ENCODE measurements around the gene PKM. TPM values are rescaled to one million over a fixed set of nuclear protein-coding genes. Genes with fewer than 3 reads are reported as not detected.

Gene PKM
- total RNA-seq, 1 experiment from 2014 or later: 1,026 TPM

DNA sequence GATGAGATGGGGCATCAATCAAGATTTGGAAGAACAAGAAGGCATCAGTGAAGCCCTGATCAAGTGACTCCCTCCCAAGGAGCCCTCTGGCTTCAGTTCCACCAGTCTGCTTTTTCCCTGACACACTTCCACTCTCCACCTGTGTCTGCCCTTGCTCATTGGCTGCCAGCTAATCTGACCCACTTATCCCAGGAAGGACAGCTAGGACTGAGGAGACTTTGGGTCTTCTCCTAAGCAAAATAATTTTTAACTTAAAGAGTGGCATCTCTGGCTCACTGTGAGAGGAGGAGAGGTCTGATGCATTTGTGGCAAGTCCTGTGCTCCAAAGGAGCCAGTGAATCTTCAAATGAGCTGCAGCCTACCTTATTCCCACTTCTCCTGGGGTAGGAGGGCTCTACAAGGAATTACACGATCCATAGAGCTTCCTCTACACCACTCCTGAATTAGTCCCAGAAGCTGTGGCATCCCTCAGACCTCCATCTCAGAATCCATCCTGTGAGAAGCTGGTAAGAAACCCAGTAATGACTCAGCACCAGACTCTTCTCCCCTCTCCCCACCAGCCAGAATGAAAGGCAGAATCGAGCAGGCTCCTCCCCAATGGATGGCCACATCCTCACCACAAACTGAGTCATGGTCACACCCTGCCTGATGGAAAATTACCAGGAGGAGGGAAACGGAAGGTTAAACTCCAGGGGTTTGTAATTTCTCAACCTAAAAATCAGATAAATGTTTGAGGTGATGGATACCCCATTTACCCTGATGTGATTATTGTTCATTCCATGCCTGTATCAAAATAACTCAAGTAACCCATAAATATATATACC lies 6.3 kb upstream of the PKM start:
- Histone ChIP-seq H3K27ac (ENCODE audit: insufficient read length, low read depth, low read length) (no peak overlapping the region), H2BK20ac (ENCODE audit: low read depth, low read length, poor library complexity, severe bottlenecking) (no peak overlapping the region), H3K14ac (ENCODE audit: insufficient read depth, low read length) (0 out of 2 replicates have a peak overlapping the region, but pooled peaks have one; percentile 24), H2AK5ac (ENCODE audit: insufficient read length, low read length) (no peak overlapping the region), H3K23me2 (ENCODE audit: insufficient read length, low read depth, low read length, poor library complexity, severe bottlenecking) (no peaks in the 10 kb centered on the region), H2BK120ac (ENCODE audit: low read depth, low read length, poor library complexity, severe bottlenecking) (no peak overlapping the region), H3K4me2 (ENCODE audit: insufficient read depth, insufficient read length, low read length) (peak overlapping the region; percentile 44), H2BK5ac (ENCODE audit: insufficient read length, low read length) (no peak overlapping the region), H3K56ac (ENCODE audit: insufficient read length, low read depth, low read length) (no peak overlapping the region), H2BK15ac (ENCODE audit: low read depth, low read length) (no peak overlapping the region), H4K8ac (replicated peaks; ENCODE audit: insufficient read length, low read depth, low read length) (no peak overlapping the region), H3K79me1 (ENCODE audit: insufficient read depth, low read depth, low read length, poor library complexity, severe bottlenecking) (no peaks in the 10 kb centered on the region), H4K20me1 (ENCODE audit: control insufficient read depth, insufficient read depth, insufficient read length) (no peaks in the 10 kb centered on the region), H3K9ac (ENCODE audit: extremely low read depth, insufficient read length, low read length) (peak overlapping the region; percentile 27), H3K4me1 (ENCODE audit: insufficient read depth, low read length) (peaks cover 9% of the 10 kb centered on the region; the same call in 1 of the 2 replicates), H3K27me3 (ENCODE audit: insufficient read depth, low read length) (no peaks in the 10 kb centered on the region; the same call in 1 of the 2 replicates), H3K9me3 (ENCODE audit: control insufficient read depth, low read depth, low read length) (no peaks in the 10 kb centered on the region), H3K4ac (ENCODE audit: low read depth, low read length) (no peak overlapping the region), H3K18ac (ENCODE audit: insufficient read length, low read depth, low read length) (no peak overlapping the region), H3K23ac (ENCODE audit: insufficient read length, low read depth, low read length) (no peak overlapping the region), H2BK12ac (ENCODE audit: insufficient read length, low read depth, low read length) (no peak overlapping the region), H3T11ph (ENCODE audit: low read length) (no peak overlapping the region), H4K5ac (ENCODE audit: insufficient read length, low read depth, low read length) (no peak overlapping the region), H3K79me2 (ENCODE audit: insufficient read depth, low read length) (no peaks in the 10 kb centered on the region), H4K91ac (ENCODE audit: insufficient read length, low read depth, low read length) (no peak overlapping the region), H2AFZ (ENCODE audit: low read length) (no peak overlapping the region)
- TF ChIP-seq, protein P1, sequence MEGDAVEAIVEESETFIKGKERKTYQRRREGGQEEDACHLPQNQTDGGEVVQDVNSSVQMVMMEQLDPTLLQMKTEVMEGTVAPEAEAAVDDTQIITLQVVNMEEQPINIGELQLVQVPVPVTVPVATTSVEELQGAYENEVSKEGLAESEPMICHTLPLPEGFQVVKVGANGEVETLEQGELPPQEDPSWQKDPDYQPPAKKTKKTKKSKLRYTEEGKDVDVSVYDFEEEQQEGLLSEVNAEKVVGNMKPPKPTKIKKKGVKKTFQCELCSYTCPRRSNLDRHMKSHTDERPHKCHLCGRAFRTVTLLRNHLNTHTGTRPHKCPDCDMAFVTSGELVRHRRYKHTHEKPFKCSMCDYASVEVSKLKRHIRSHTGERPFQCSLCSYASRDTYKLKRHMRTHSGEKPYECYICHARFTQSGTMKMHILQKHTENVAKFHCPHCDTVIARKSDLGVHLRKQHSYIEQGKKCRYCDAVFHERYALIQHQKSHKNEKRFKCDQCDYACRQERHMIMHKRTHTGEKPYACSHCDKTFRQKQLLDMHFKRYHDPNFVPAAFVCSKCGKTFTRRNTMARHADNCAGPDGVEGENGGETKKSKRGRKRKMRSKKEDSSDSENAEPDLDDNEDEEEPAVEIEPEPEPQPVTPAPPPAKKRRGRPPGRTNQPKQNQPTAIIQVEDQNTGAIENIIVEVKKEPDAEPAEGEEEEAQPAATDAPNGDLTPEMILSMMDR (conservative IDR thresholded peaks at IDR 0.05): no peak
- WGBS (ENCODE audit: extremely low coverage, insufficient read length, low lambda C conversion rate): no CpG with 5 or more reads among the region's 3 CpGs
- peaks cover 99% of the 10 kb centered on the region for H3K27me3 Mint-ChIP-seq (ENCODE audit: low read depth)
- peaks cover 18 to 26% (median 25%) of the 10 kb centered on the region in 3 experiments; a peak in 6 of 7 replicates for H3K36me3 Mint-ChIP-seq (ENCODE audit: insufficient read depth in 1 of 3, low read depth in 3 of 3)
- H3K9me3 Mint-ChIP-seq: no peaks in the 10 kb centered on the region; a peak in 1 of 5 replicates
- peaks cover 12 to 17% of the 10 kb centered on the region in 2 experiments for H3K4me1 Mint-ChIP-seq
- peak; percentile 84 for DNase-seq
- no peak overlapping the region for H3K4me3 Mint-ChIP-seq
- peak overlapping the region in 1 of 3 experiments; percentile 21; a peak in 1 of 7 replicates for H3K27ac Mint-ChIP-seq
